Cardiac septum (tissue), 1 donor: ENCODE data around the gene BICD2. TPM values are rescaled to one million over a fixed set of nuclear protein-coding genes. Genes with fewer than 3 reads are reported as not detected.
A peak's percentile ranks its signal among the peaks of the same experiment; 100 is the strongest.

Source experiments
- DNase-seq: peaks from one replicate; pipeline ENCODE4 v3.0.0-alpha.2; 2020; ENCODE audit warnings: low spot score
- intact Hi-C: fragments of 100-400 bp; cut with DNase I; formaldehyde crosslinking; loops from one replicate; pipeline ENCODE4 v1.14.0; 2022
- total RNA-seq: library from RNA; stranded (reverse); fragmentation: NEBNext Ultra II Directional; extraction: Animal tissue kit (Norgen Biotek cat#: 25700); gene quantifications from one replicate; pipeline ENCODE4 v1.2.1, GENCODE V29; 2021
- donor health status: DM: no; HTN: no; CAD: no.

Gene BICD2
- total RNA-seq, 1 donor from 2014 or later = 39.5 TPM

- intact Hi-C loops = no loop called here
- DNase-seq = peak; percentile 46
Measured at GRCh38 chr9:92735636-92736562, 28.7 kb downstream of the BICD2 start.

- DNase-seq = no peak
- intact Hi-C loops = no loop called here
Measured at GRCh38 chr9:92734931-92735635, 29.6 kb downstream of the BICD2 start.

GRCh38 chr9:92730897-92731296 is 33.7 kb downstream of the BICD2 start:
- DNase-seq = peak; percentile 74
- intact Hi-C loops = no loop called here

- DNase-seq = peak; percentile 66
- intact Hi-C loops = no loop called here
Measured at GRCh38 chr9:92729735-92730155, 34.9 kb downstream of the BICD2 start.

- intact Hi-C loops = no loop called here
- peak; percentile 78 for DNase-seq
Measured at GRCh38 chr9:92728831-92729734, 35.5 kb downstream of the BICD2 start.

GRCh38 chr9:92727716-92728700 is 36.6 kb downstream of the BICD2 start:
- DNase-seq = peak; percentile 66
- intact Hi-C loops = no loop called here

GRCh38 chr9:92726971-92727715 is 37.5 kb downstream of the BICD2 start:
- intact Hi-C loops = no loop called here
- peak; percentile 69 for DNase-seq

- intact Hi-C loops = no loop called here
- peak; percentile 62 for DNase-seq
Measured at GRCh38 chr9:92726348-92726747, 38.3 kb downstream of the BICD2 start.

GRCh38 chr9:92725766-92726165 is 38.9 kb downstream of the BICD2 start:
- intact Hi-C loops = no loop called here
- peak; percentile 63 for DNase-seq

GRCh38 chr9:92725266-92725545 is 39.4 kb downstream of the BICD2 start:
- DNase-seq = no peak
- intact Hi-C loops = no loop called here

GRCh38 chr9:92724528-92725265 is 39.9 kb downstream of the BICD2 start:
- intact Hi-C loops = no loop called here
- no peak for DNase-seq

GRCh38 chr9:92723801-92724323 is 40.8 kb downstream of the BICD2 start:
- intact Hi-C loops = no loop called here
- DNase-seq = no peak

- intact Hi-C loops = no loop called here
- no peak for DNase-seq
Measured at GRCh38 chr9:92723299-92723625, 41.4 kb downstream of the BICD2 start.

GRCh38 chr9:92722386-92723298 is 42.0 kb downstream of the BICD2 start:
- no peak for DNase-seq
- intact Hi-C loops = no loop called here

- DNase-seq = no peak
- intact Hi-C loops = no loop called here
Measured at GRCh38 chr9:92721548-92721947, 43.1 kb downstream of the BICD2 start.

GRCh38 chr9:92720807-92721535 is 43.7 kb downstream of the BICD2 start:
- intact Hi-C loops = no loop called here
- DNase-seq = no peak
